ENCODE measurements around the gene DPM3. TPM values are rescaled to one million over a fixed set of nuclear protein-coding genes. Genes with fewer than 3 reads are reported as not detected.
"Not testable (repeated sequence)": the region's sequence is repeated elsewhere in the genome, so short reads cannot be mapped to it uniquely, and the experiment has no call there.

Gene DPM3
- total and polyA plus RNA-seq, 2 donors (not counting 1 experiment from before 2014, with no cell fraction given): 39.9 to 97.3 TPM

GRCh38 chr1:155168105-155168445, 27.7 kb upstream of the DPM3 start:
- Histone ChIP-seq H3K4me2 (replicated peaks; ENCODE audit: low read depth, low read length, poor library complexity, severe bottlenecking) (peak overlapping the region; percentile 77), H3K9me3 (ENCODE audit: control extremely low read depth in 1 of 3, control insufficient read depth in 2 of 3, insufficient read depth in 1 of 3, low read length in 2 of 3) (peaks cover 0 to 10% (median 0%) of the 10 kb centered on the region in 3 donors), H2AFZ (ENCODE audit: insufficient read depth, low read depth, low read length, poor library complexity, severe bottlenecking) (peak overlapping the region; percentile 69), H3K79me2 (ENCODE audit: control insufficient read depth, insufficient read depth, low read length) (peaks cover 34% of the 10 kb centered on the region), H3K4me1 (ENCODE audit: control insufficient read depth in 2 of 2, insufficient read depth in 2 of 2, low read length in 2 of 2) (peaks cover 18 to 31% of the 10 kb centered on the region in 2 donors), H3K36me3 (replicated peaks in 1 of 2; ENCODE audit: control extremely low read depth in 1 of 2, control insufficient read depth in 1 of 2, extremely low read depth in 1 of 2, insufficient read depth in 2 of 2, low read length in 1 of 2) (peaks cover 0 to 21% of the 10 kb centered on the region in 2 experiments)
- not testable (repeated sequence) for H3K4me3 ChIP-seq (ENCODE audit: control extremely low read depth in 1 of 5, extremely low read depth in 1 of 5, insufficient read depth in 1 of 5, low read depth in 2 of 5, low read length in 4 of 5); ATAC-seq (ENCODE audit: low read depth); H3K27me3 Mint-ChIP-seq; H4K20me1 ChIP-seq (ENCODE audit: control insufficient read depth, insufficient read depth, low read length, poor library complexity, severe bottlenecking); H3K9me3 Mint-ChIP-seq (ENCODE audit: insufficient read depth); H3K27ac ChIP-seq (ENCODE audit: low read length in 2 of 2); DNase-seq; H3K27me3 ChIP-seq (replicated peaks in 1 of 4; ENCODE audit: control extremely low read depth in 1 of 4, control insufficient read depth in 3 of 4, insufficient read depth in 4 of 4, low read length in 3 of 4); H3K9ac ChIP-seq (ENCODE audit: low read length)
- intact Hi-C loops (cut with micrococcal nuclease): loop anchor here (5.0 kb wide), 1 partner anchor 41 kb away; the partner anchor contains the start of gene EFNA1
- WGBS (ENCODE audit: insufficient coverage): 40% methylated on average over 2 of the region's 4 CpGs
- Mint-ChIP-seq H3K4me1 (peaks cover 31% of the 10 kb centered on the region), H3K4me3 (peak overlapping the region; percentile 82), H3K27ac (peak overlapping the region; percentile 83)
- CTCF ChIA-PET: interaction anchor here (0.7 to 10.6 kb wide), 28 partner anchors 9 to 498 kb away, joined by 3 to 307 read pairs (median 6); partner anchors contain the start of genes EFNA4 and SLC50A1
- POLR2A ChIA-PET: interaction anchor here (1.4 to 1.5 kb wide), 4 partner anchors 32 to 83 kb away, joined by 6 to 10 read pairs (median 8); partner anchors contain the start of gene SLC50A1

- H3K9me3 Mint-ChIP-seq (ENCODE audit: insufficient read depth): no peaks in the 10 kb centered on the region
Observed at GRCh38 chr1:155167166-155168104, 27.1 kb upstream of the DPM3 start.

More at GRCh38 chr1:155167166-155168104, 27.1 kb upstream of the DPM3 start:
- H4K20me1 ChIP-seq (ENCODE audit: control insufficient read depth, insufficient read depth, low read length, poor library complexity, severe bottlenecking): no peaks in the 10 kb centered on the region
- peak overlapping the region; percentile 77 for H3K4me2 ChIP-seq (replicated peaks; ENCODE audit: low read depth, low read length, poor library complexity, severe bottlenecking)
- Mint-ChIP-seq H3K4me3 (peak overlapping the region; percentile 82), H3K4me1 (peaks cover 27% of the 10 kb centered on the region), H3K27me3 (no peaks in the 10 kb centered on the region), H3K27ac (peak overlapping the region; percentile 83)
- 2% methylated on average over 17 of the region's 28 CpGs for WGBS (ENCODE audit: insufficient coverage)
- CTCF ChIA-PET: interaction anchor here (0.6 to 10.6 kb wide), 37 partner anchors 10 to 497 kb away, joined by 3 to 307 read pairs (median 5); partner anchors contain the start of genes DPM3, EFNA1, EFNA4 and SLC50A1
- POLR2A ChIA-PET: interaction anchor here (0.7 to 1.5 kb wide), 6 partner anchors 27 to 83 kb away, joined by 3 to 10 read pairs (median 6); partner anchors contain the start of gene SLC50A1
- no peaks in the 10 kb centered on the region for H3K27me3 ChIP-seq (replicated peaks in 1 of 4; ENCODE audit: control extremely low read depth in 1 of 4, control insufficient read depth in 3 of 4, insufficient read depth in 4 of 4, low read length in 3 of 4)
- peak; percentile 91 for DNase-seq
- peak overlapping the region; percentile 69 for H2AFZ ChIP-seq (ENCODE audit: insufficient read depth, low read depth, low read length, poor library complexity, severe bottlenecking)
- intact Hi-C loops (cut with micrococcal nuclease): loop anchor here (1.0 to 5.0 kb wide), 4 partner anchors 27 to 104 kb away; partner anchors contain the start of genes DPM3, EFNA1 and EFNA4
- H3K9ac ChIP-seq (ENCODE audit: low read length): peak overlapping the region; percentile 48
- H3K27ac ChIP-seq (ENCODE audit: low read length in 2 of 2): peak overlapping the region; percentile 2 to 34
- peaks cover 0 to 10% (median 0%) of the 10 kb centered on the region in 3 donors for H3K9me3 ChIP-seq (ENCODE audit: control extremely low read depth in 1 of 3, control insufficient read depth in 2 of 3, insufficient read depth in 1 of 3, low read length in 2 of 3)
- peaks cover 17 to 28% of the 10 kb centered on the region in 2 donors for H3K4me1 ChIP-seq (ENCODE audit: control insufficient read depth in 2 of 2, insufficient read depth in 2 of 2, low read length in 2 of 2)
- peaks cover 28% of the 10 kb centered on the region for H3K79me2 ChIP-seq (ENCODE audit: control insufficient read depth, insufficient read depth, low read length)
- H3K4me3 ChIP-seq (ENCODE audit: control extremely low read depth in 1 of 5, extremely low read depth in 1 of 5, insufficient read depth in 1 of 5, low read depth in 2 of 5, low read length in 4 of 5): peak overlapping the region; percentile 5 to 48 (median 38)
- peaks cover 0 to 21% of the 10 kb centered on the region in 2 experiments for H3K36me3 ChIP-seq (replicated peaks in 1 of 2; ENCODE audit: control extremely low read depth in 1 of 2, control insufficient read depth in 1 of 2, extremely low read depth in 1 of 2, insufficient read depth in 2 of 2, low read length in 1 of 2)
- ATAC-seq (ENCODE audit: low read depth): peak; percentile 81
- no peak for TF ChIP-seq EZH2 (IDR thresholded peaks at IDR 0.05; ENCODE audit: borderline replicate concordance, insufficient read depth, low read depth, low read length, poor library complexity, severe bottlenecking)
- peak; percentile 90 for TF ChIP-seq CTCF (IDR thresholded peaks at IDR 0.05)

Data from B cell (primary cell).